Measurements from ENCODE around the gene SHB.

- TF ChIP-seq EZH2 (optimal IDR thresholded peaks at IDR 0.05; ENCODE audit: low read depth, low read length) (no peak), EZH2phosphoT487 (IDR thresholded peaks at IDR 0.05; ENCODE audit: low read length) (no peak)
Measured at GRCh38 chr9:37966412-37967013, 102.5 kb downstream of the SHB start.
